C4-2B (cell line): ENCODE data around the gene SLC35D3.

ENCODE experiments used
- ZFX ChIP-seq: fragments of 450-650 bp; IDR thresholded peaks from 2 replicates; pipeline ENCODE4 v1.6.1; 2017
- TF ChIP-seq, protein P1 (sequence below): fragments of 450-650 bp; conservative IDR thresholded peaks from 2 replicates; pipeline ENCODE4 v1.5.1; 2017; ENCODE audit warnings: mild to moderate bottlenecking

DNA sequence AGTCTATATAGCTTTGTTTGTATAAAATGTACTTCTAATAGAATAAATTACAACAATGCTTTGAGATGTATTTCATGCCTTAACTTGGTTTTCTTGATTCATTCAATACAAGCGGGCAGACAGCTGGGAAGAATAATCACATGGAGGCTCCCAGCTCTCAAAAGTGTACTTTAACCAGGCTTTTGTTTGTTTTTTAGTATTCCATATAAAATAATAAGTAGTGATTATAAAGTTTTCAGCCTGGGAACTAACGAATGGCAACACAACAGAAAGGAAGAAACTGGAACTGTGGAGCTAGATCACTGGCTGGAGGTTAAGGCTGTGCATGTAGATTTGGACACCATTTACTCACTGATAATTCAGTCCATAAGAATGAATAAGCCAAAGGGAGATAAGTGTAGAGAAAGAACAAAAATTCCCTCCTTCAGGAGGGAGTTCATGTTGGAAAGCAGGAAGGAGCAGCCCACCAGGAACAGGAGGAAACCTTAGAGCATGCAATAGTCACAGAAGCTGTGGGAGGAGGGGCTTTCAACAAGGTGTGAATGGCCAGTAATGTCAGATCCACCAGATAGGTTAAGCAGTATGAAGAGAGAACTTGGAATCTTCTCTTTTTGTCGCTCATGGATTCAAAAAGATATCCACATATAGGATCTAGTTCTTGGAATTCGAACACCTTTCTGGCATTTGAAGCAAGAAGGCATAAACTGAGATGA lies 41.2 kb upstream of the SLC35D3 start:
- TF ChIP-seq, protein P1, sequence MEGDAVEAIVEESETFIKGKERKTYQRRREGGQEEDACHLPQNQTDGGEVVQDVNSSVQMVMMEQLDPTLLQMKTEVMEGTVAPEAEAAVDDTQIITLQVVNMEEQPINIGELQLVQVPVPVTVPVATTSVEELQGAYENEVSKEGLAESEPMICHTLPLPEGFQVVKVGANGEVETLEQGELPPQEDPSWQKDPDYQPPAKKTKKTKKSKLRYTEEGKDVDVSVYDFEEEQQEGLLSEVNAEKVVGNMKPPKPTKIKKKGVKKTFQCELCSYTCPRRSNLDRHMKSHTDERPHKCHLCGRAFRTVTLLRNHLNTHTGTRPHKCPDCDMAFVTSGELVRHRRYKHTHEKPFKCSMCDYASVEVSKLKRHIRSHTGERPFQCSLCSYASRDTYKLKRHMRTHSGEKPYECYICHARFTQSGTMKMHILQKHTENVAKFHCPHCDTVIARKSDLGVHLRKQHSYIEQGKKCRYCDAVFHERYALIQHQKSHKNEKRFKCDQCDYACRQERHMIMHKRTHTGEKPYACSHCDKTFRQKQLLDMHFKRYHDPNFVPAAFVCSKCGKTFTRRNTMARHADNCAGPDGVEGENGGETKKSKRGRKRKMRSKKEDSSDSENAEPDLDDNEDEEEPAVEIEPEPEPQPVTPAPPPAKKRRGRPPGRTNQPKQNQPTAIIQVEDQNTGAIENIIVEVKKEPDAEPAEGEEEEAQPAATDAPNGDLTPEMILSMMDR: no peak
- TF ChIP-seq ZFX: no peak
